NCI-H69 (cell line): ENCODE results near the gene SYT2.
A peak's percentile ranks its signal among the peaks of the same experiment; 100 is the strongest.

Experiments used
- DNase-seq: peaks from one replicate; lab custom pipeline; 2025; lab: John Stamatoyannopoulos, UW

The SYT2 gene

GRCh38 chr1:202679406-202680177 lies 30.7 kb downstream of the SYT2 start:
- DNase-seq, result no peak

- no peak for DNase-seq
Measured at GRCh38 chr1:202677433-202677832, 32.8 kb downstream of the SYT2 start.

- no peak for DNase-seq
Measured at GRCh38 chr1:202673531-202673930, 36.7 kb downstream of the SYT2 start.

- peak; percentile 92 for DNase-seq
Measured at GRCh38 chr1:202671399-202671798, 38.9 kb downstream of the SYT2 start.

GRCh38 chr1:202665417-202665816 lies 44.8 kb downstream of the SYT2 start:
- DNase-seq, result no peak

GRCh38 chr1:202664083-202664482 lies 46.2 kb downstream of the SYT2 start:
- no peak for DNase-seq

- peak; percentile 41 for DNase-seq
Measured at GRCh38 chr1:202663131-202663530, 47.1 kb downstream of the SYT2 start.

- DNase-seq, result peak; percentile 97
Measured at GRCh38 chr1:202662081-202662480, 48.2 kb downstream of the SYT2 start.

- peak; percentile 65 for DNase-seq
Measured at GRCh38 chr1:202661136-202661845, 49.0 kb downstream of the SYT2 start.

- DNase-seq, result peak; percentile 68
Measured at GRCh38 chr1:202659974-202660373, 50.3 kb downstream of the SYT2 start.

GRCh38 chr1:202659541-202659940 lies 50.7 kb downstream of the SYT2 start:
- DNase-seq, result peak; percentile 81

GRCh38 chr1:202658769-202659168 lies 51.5 kb downstream of the SYT2 start:
- DNase-seq, result peak; percentile 75

GRCh38 chr1:202658251-202658759 lies 51.9 kb downstream of the SYT2 start:
- DNase-seq, result peak; percentile 23

- DNase-seq, result no peak
Measured at GRCh38 chr1:202656951-202657646, 53.2 kb downstream of the SYT2 start.

- DNase-seq, result peak; percentile 55
Measured at GRCh38 chr1:202656057-202656456, 54.2 kb downstream of the SYT2 start.

GRCh38 chr1:202654079-202654478 lies 56.2 kb downstream of the SYT2 start:
- no peak for DNase-seq

- DNase-seq, result peak; percentile 20
Measured at GRCh38 chr1:202649553-202650392, 60.5 kb downstream of the SYT2 start.

- DNase-seq, result no peak
Measured at GRCh38 chr1:202648605-202649226, 61.5 kb downstream of the SYT2 start.

GRCh38 chr1:202645097-202645476 lies 65.2 kb downstream of the SYT2 start:
- DNase-seq, result no peak

GRCh38 chr1:202644219-202645096 lies 65.8 kb downstream of the SYT2 start:
- peak; percentile 48 for DNase-seq
